Uterus (tissue), 2 donors: Measurements from ENCODE around the gene TMEM125.

Source experiments
- CTCF ChIP-seq, 4 experiments: fragments of 200-600 bp in 2 of 4; fragments of 450-650 bp in 2 of 4; sonication (generic) in 2 of 4; IDR thresholded peaks; one replicate each; pipeline ENCODE4 v1.5.1; 2016 to 2019; ENCODE audit warnings: antibody characterized with exemption in 4 of 4, mild to moderate bottlenecking in 2 of 4, moderate library complexity in 1 of 4
- POLR2A ChIP-seq, 2 donors: fragments of 450-650 bp; IDR thresholded peaks; one replicate each; pipeline ENCODE4 v1.6.1; 2016; ENCODE audit warnings: antibody characterized with exemption in 2 of 2, mild to moderate bottlenecking in 1 of 2, moderate library complexity in 1 of 2

- no peak for TF ChIP-seq CTCF (IDR thresholded peaks at IDR 0.05)
- TF ChIP-seq POLR2A (IDR thresholded peaks at IDR 0.05) = no peak
Measured at GRCh38 chr1:43238991-43239469, 30.8 kb upstream of the TMEM125 start.
